Stimulated activated CD8-positive, alpha-beta memory T cell treated with anti-CD3 and anti-CD28 coated beads, Interleukin-2, amount 100 ng/mL, for 48 hours (primary cell): Measurements from ENCODE around the gene THUMPD2.
"Not testable (repeated sequence)": the region's sequence is repeated elsewhere in the genome, so short reads cannot be mapped to it uniquely, and the experiment has no call there.

Source experiments
- DNase-seq, 2 donors: peaks; one replicate each; pipeline ENCODE4 v3.0.0-alpha.2; 2020; ENCODE audit warnings: low read depth in 2 of 2

THUMPD2 gene

GRCh38 chr2:39757156-39757555 is 21.9 kb downstream of the THUMPD2 start:
- DNase-seq, result no peak

GRCh38 chr2:39755466-39755865 is 23.6 kb downstream of the THUMPD2 start:
- DNase-seq, result no peak

GRCh38 chr2:39743269-39743776 is 35.7 kb downstream of the THUMPD2 start:
- DNase-seq, result no peak

GRCh38 chr2:39741871-39742270 is 37.2 kb downstream of the THUMPD2 start:
- no peak for DNase-seq

- DNase-seq, result no peak
Observed at GRCh38 chr2:39739386-39739785, 39.7 kb downstream of the THUMPD2 start.

GRCh38 chr2:39738936-39739335 is 40.1 kb downstream of the THUMPD2 start:
- no peak for DNase-seq

GRCh38 chr2:39737661-39738060 is 41.4 kb downstream of the THUMPD2 start:
- DNase-seq, result no peak

GRCh38 chr2:39736640-39737039 is 42.4 kb downstream of the THUMPD2 start:
- DNase-seq, result no peak

- DNase-seq, result no peak
Observed at GRCh38 chr2:39735648-39736047, 43.4 kb downstream of the THUMPD2 start.

GRCh38 chr2:39734445-39734844 is 44.6 kb downstream of the THUMPD2 start:
- DNase-seq, result no peak

GRCh38 chr2:39733070-39733674 is 45.9 kb downstream of the THUMPD2 start:
- DNase-seq, result no peak

GRCh38 chr2:39732482-39732881 is 46.6 kb downstream of the THUMPD2 start:
- no peak for DNase-seq

GRCh38 chr2:39731546-39731945 is 47.5 kb downstream of the THUMPD2 start:
- DNase-seq, result no peak

- DNase-seq, result no peak
Observed at GRCh38 chr2:39730685-39731302, 48.3 kb downstream of the THUMPD2 start.

GRCh38 chr2:39730276-39730675 is 48.8 kb downstream of the THUMPD2 start:
- DNase-seq, result no peak

- DNase-seq, result no peak
Observed at GRCh38 chr2:39728941-39729351, 50.1 kb downstream of the THUMPD2 start.

- not testable (repeated sequence) for DNase-seq
Observed at GRCh38 chr2:39728085-39728484, 51.0 kb downstream of the THUMPD2 start.

- DNase-seq, result no peak
Observed at GRCh38 chr2:39725401-39725800, 53.7 kb downstream of the THUMPD2 start.

- DNase-seq, result no peak
Observed at GRCh38 chr2:39724828-39725144, 54.3 kb downstream of the THUMPD2 start.

GRCh38 chr2:39723946-39724827 is 54.9 kb downstream of the THUMPD2 start:
- no peak for DNase-seq

GRCh38 chr2:39723497-39723896 is 55.6 kb downstream of the THUMPD2 start:
- no peak for DNase-seq

- DNase-seq, result no peak
Observed at GRCh38 chr2:39720970-39721369, 58.1 kb downstream of the THUMPD2 start.

GRCh38 chr2:39719317-39719716 is 59.7 kb downstream of the THUMPD2 start:
- no peak for DNase-seq
